Transverse colon (tissue), 4 donors: Measurements from ENCODE around the gene PNPLA5. TPM values are rescaled to one million over a fixed set of nuclear protein-coding genes. Genes with fewer than 3 reads are reported as not detected.

Source experiments
- DNase-seq: peaks from one replicate; pipeline ENCODE4 v3.0.0-alpha.2; 2019
- H3K27ac ChIP-seq, 4 donors: fragments of 200-600 bp; sonication (generic); 2 replicates each; pipeline ENCODE4 v1.5.1; 2016 to 2018; ENCODE audit warnings: inconsistent platforms in 4 of 4
- H3K27me3 ChIP-seq: fragments of 200-600 bp; sonication (generic); 2 replicates; pipeline ENCODE4 v1.5.1; 2017; ENCODE audit warnings: inconsistent platforms
- H3K36me3 ChIP-seq, 4 donors: fragments of 200-600 bp; sonication (generic); 2 replicates each; pipeline ENCODE4 v1.5.1; 2017 to 2019; ENCODE audit warnings: inconsistent platforms in 4 of 4
- H3K4me1 ChIP-seq, 4 donors: fragments of 200-600 bp; sonication (generic); 2 replicates each; pipeline ENCODE4 v1.5.1; 2017 to 2020; ENCODE audit warnings: inconsistent platforms in 4 of 4
- H3K4me3 ChIP-seq, 4 donors: fragments of 200-600 bp; sonication (generic); 1 replicate in 1 of 4; 2 replicates in 3 of 4; pipeline versions ENCODE4 v1.5.1 to v1.6.1; 2017 to 2019; ENCODE audit warnings: inconsistent platforms in 4 of 4
- H3K9me3 ChIP-seq, 2 donors: fragments of 200-600 bp; sonication (generic); 2 replicates each; pipeline ENCODE4 v1.5.1; 2017 to 2019; ENCODE audit warnings: inconsistent platforms in 2 of 2
- EP300 ChIP-seq: sonication (generic); formaldehyde crosslinking; IDR thresholded peaks from one replicate; pipeline ENCODE4 v1.6.1; 2017; ENCODE audit warnings: antibody characterized with exemption, low read depth
- POLR2A ChIP-seq: fragments of 450-650 bp; IDR thresholded peaks from one replicate; pipeline ENCODE4 v1.6.1; 2016; ENCODE audit warnings: antibody characterized with exemption, mild to moderate bottlenecking, moderate library complexity
- POLR2AphosphoS5 ChIP-seq, 3 donors: sonication (generic); formaldehyde crosslinking; IDR thresholded peaks; one replicate each; pipeline ENCODE4 v1.6.1; 2016; ENCODE audit warnings: antibody characterized with exemption in 3 of 3
- whole genome bisulfite sequencing, 2 donors: methylation state at CpG; one replicate each; pipeline ENCODE4 v1.1.5; 2018; ENCODE audit warnings: low coverage in 1 of 2; 5-methylcytosine and 5-hydroxymethylcytosine counted together
- in situ Hi-C, 4 donors: fragments of 200-750 bp; cut with MboI; loops; one replicate each; pipeline versions ENCODE4 v1.15.0 to v1.15.1; 2017; ENCODE audit warnings: low sequenced_read_pairs in 3 of 4, low pct_ligation_motif_present in 1 of 4, low pct_unique_long_range_greater_than_20kb in 1 of 4
- intact Hi-C: fragments of 100-400 bp; cut with DNase I; formaldehyde crosslinking; loops from one replicate; pipeline ENCODE4 v1.15.1; 2023; ENCODE audit warnings: low total_unique reads
- total RNA-seq, 4 donors: library from RNA; depleted of rRNA; stranded (reverse); fragments of >200 nt; gene quantifications; one replicate each; pipeline ENCODE4 v1.1.0, GENCODE V29; 2016
- TF ChIP-seq, protein P1 (sequence below), 5 experiments: fragments of 200-600 bp in 3 of 5; fragments of 450-650 bp in 2 of 5; sonication (generic) in 3 of 5; IDR thresholded peaks; 1 replicate in 2 of 5; 2 replicates in 3 of 5; pipeline ENCODE4 v1.5.1; 2016 to 2017; ENCODE audit warnings: antibody characterized with exemption in 5 of 5, inconsistent platforms in 3 of 5, mild to moderate bottlenecking in 2 of 5, moderate library complexity in 1 of 5

Gene PNPLA5
- total RNA-seq, 4 donors from 2014 or later, result not detected

DNA sequence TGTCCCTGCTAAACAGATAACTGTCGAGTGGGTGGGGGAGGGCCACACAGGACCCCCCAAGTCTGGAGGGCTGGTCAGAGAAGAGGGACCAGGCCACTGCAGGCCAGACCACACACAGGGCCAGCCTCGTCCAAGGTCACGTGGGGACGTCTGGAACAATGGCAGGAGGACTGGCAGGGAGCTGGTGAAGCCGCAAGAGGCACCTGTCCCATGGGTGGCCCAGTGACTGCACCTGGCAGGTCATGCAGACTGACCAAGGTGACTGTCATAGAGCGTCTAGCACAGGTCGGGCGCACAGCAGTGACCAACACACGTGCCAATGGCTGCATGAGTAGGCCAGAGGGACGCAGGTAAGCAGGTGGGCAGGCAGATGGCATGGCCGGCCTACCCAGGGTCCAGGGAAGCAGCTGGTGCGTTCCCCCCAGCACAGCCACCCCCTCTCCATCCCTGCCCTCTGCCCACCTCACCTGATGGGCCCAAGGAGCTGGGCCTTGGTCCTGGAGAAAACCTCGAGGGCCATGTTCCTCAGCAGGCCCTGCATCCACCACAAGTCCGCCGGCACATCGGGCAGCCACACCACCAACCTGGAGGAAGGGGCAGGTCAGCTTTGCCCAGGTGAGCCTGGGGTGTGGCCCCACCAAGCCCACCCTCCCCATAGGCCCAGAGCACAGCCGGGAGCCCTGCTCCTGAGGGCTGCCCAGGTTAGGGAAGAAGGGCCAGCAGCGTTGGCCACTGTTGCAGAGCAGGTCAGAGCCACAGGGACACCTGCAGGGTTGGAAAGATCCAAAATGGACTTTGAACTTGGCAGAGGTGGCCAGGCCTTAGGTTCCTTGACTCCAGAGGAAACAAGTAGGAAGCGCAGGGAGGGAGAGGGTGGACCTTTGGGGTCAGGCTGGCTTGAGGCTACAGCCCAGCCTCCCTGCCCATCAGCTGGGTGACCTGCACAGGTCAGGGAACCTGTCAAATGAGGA is 10.4 kb downstream of the PNPLA5 start:
- in situ Hi-C loops, result no loop called here
- 0 to 80% methylated on average over 1 to 19 of the region's 19 CpGs for WGBS, 2 donors
- TF ChIP-seq POLR2AphosphoS5 (IDR thresholded peaks at IDR 0.05) (no peak), POLR2A (no peak), EP300 (no peak)
- TF ChIP-seq, protein P1, sequence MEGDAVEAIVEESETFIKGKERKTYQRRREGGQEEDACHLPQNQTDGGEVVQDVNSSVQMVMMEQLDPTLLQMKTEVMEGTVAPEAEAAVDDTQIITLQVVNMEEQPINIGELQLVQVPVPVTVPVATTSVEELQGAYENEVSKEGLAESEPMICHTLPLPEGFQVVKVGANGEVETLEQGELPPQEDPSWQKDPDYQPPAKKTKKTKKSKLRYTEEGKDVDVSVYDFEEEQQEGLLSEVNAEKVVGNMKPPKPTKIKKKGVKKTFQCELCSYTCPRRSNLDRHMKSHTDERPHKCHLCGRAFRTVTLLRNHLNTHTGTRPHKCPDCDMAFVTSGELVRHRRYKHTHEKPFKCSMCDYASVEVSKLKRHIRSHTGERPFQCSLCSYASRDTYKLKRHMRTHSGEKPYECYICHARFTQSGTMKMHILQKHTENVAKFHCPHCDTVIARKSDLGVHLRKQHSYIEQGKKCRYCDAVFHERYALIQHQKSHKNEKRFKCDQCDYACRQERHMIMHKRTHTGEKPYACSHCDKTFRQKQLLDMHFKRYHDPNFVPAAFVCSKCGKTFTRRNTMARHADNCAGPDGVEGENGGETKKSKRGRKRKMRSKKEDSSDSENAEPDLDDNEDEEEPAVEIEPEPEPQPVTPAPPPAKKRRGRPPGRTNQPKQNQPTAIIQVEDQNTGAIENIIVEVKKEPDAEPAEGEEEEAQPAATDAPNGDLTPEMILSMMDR (IDR thresholded peaks at IDR 0.05), result no peak

DNA sequence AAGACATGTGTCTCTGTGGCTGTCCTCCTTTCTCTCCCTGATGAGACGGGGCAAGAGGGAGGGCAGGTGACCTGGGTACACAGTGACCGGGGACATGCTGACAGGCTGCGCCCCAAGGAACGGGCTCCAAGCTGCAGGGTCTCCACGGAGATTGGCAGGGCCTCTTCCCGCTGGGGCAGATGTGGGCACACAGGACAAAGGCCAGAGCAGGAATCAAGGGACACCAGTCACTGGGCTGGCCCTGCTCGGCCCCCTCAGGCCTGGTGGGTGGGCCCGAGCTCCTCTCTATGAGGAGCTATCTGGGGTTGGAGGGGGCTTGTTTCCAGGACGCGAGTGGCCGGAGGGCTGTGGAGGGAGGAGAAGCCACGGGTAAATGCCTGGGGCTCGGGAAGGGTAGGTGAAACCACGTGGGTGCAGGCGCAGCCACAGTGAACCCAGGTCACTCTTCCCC is 11.2 kb downstream of the PNPLA5 start:
- Histone ChIP-seq H3K9me3 (no peaks in the 10 kb centered on the region), H3K4me1 (no peaks in the 10 kb centered on the region), H3K27ac (no peak overlapping the region), H3K27me3 (no peaks in the 10 kb centered on the region), H3K4me3 (no peak overlapping the region), H3K36me3 (no peaks in the 10 kb centered on the region)
- 85% methylated on average over 12 of the region's 15 CpGs; no CpG with 5 or more reads in 1 of the 2 donors for WGBS, 2 donors
- intact Hi-C loops, result no loop called here
- TF ChIP-seq POLR2A, result no peak
- no peak for DNase-seq
- in situ Hi-C loops, result no loop called here

More for the DNA sequence above, 10.4 kb downstream of the PNPLA5 start:
- Histone ChIP-seq H3K4me3 (no peak overlapping the region), H3K27me3 (no peaks in the 10 kb centered on the region), H3K9me3 (no peaks in the 10 kb centered on the region), H3K27ac (no peak overlapping the region), H3K4me1 (no peaks in the 10 kb centered on the region), H3K36me3 (no peaks in the 10 kb centered on the region)
- DNase-seq, result no peak
- intact Hi-C loops, result no loop called here

DNA sequence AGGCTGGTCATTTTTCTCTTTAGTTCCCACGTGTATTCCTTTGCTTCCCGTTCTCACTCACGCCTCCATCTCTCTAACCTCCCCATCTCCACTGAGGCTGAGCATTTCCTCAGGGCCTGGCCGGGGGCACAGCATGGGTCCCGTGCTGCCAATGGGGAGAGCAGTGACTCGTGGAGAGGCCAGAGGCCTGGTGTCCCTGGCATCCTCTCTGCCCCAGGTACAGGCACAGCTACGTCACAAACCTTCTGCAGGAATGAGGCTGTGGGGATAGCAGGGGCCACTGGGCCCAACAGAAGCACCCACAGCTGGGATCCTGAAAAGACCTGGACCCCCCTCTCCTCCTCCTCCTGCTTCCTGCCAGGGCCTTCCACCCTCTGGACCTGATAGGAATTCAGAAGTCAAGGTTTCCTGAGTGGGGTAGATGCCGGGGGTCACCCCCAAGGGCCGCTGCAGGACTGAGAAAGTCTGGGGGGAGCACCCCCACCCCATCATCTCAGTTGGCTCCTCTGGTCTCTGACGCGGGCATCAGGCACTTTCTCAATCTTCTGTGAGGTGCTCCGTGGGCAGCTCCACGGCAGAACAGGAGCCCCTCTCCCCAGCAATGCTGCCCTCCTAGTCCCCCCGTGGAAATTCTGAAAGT is 11.8 kb downstream of the PNPLA5 start:
- no peaks in the 10 kb centered on the region for H3K9me3 ChIP-seq
- TF ChIP-seq POLR2AphosphoS5 (IDR thresholded peaks at IDR 0.05), result no peak
- TF ChIP-seq POLR2A, result no peak
- no peak for TF ChIP-seq EP300
- TF ChIP-seq, protein P1 (IDR thresholded peaks at IDR 0.05), result no peak
- in situ Hi-C loops, result no loop called here
- 80% methylated on average over 2 to 13 of the region's 14 CpGs for WGBS, 2 donors
- intact Hi-C loops, result no loop called here
- H3K4me1 ChIP-seq, result no peaks in the 10 kb centered on the region
- no peak overlapping the region for H3K4me3 ChIP-seq
- H3K36me3 ChIP-seq, result no peaks in the 10 kb centered on the region
- H3K27ac ChIP-seq, result no peak overlapping the region
- H3K27me3 ChIP-seq, result peaks cover 3% of the 10 kb centered on the region
- DNase-seq, result no peak

DNA sequence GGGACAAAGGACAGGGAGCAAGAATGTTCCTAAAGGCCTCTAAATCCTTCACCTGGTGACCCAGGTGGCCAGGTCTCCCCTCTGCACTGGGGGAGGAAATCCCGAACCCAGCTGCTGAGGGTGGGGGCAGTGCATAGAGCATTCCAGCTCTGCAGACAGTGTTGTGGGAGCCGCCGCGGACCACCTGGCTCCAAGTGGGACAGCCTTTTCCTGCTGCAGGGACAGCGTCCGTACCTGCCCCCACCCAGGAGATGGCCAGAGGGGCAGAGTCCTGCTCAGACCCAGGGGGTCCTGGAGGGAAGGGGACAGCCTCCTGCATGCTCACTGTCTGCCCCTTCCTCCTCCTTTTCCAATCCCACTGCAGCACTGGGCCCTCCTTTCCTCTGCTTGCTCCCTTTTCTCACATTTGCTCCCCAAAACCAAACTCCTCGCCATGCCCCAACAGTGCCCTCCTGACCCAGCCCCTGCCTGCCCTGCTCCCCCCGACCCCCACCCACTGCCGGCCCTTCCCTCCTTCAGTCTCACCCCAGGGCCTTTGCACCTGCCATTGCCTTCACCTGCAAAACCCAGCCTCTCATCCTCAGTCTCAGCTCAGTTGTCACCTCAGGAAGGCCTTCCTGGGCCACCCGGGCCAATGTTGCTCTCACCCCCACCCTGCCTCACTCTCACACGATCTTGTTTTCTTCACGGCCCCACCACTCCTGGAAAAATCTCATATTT is 12.8 kb downstream of the PNPLA5 start:
- 70 to 71% methylated on average over 3 to 12 of the region's 12 CpGs for WGBS, 2 donors
- Histone ChIP-seq H3K27ac (no peak overlapping the region), H3K27me3 (peaks cover 10% of the 10 kb centered on the region), H3K4me1 (no peaks in the 10 kb centered on the region), H3K4me3 (no peak overlapping the region), H3K36me3 (no peaks in the 10 kb centered on the region), H3K9me3 (no peaks in the 10 kb centered on the region)
- in situ Hi-C loops (no loop called here), intact Hi-C loops (no loop called here)
- DNase-seq, result no peak
- no peak for TF ChIP-seq POLR2AphosphoS5 (IDR thresholded peaks at IDR 0.05)
